ENCODE data around the gene OXLD1.
"Not testable (repeated sequence)": the region's sequence is repeated elsewhere in the genome, so short reads cannot be mapped to it uniquely, and the experiment has no call there.

Gene OXLD1

DNA sequence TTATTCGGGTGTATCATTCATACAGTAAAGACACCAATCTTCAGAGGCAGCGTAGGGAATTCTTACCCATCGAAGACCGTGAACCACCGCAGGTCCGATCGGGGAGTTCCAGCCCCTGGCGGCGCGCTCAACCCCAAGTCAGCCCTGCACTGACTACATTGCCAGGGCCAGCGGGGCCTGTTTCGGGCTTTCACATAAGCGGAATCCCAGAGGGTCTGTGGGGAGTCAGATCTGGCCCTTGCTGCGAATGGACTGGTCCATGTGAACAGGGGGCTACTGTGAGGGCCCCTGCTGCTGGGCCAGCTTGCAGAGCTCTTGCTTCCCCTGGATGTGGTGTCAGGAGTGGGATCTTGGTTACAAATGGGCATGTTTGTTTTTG, 17.7 kb downstream of the OXLD1 start:
- no peak for DNase-seq

DNA sequence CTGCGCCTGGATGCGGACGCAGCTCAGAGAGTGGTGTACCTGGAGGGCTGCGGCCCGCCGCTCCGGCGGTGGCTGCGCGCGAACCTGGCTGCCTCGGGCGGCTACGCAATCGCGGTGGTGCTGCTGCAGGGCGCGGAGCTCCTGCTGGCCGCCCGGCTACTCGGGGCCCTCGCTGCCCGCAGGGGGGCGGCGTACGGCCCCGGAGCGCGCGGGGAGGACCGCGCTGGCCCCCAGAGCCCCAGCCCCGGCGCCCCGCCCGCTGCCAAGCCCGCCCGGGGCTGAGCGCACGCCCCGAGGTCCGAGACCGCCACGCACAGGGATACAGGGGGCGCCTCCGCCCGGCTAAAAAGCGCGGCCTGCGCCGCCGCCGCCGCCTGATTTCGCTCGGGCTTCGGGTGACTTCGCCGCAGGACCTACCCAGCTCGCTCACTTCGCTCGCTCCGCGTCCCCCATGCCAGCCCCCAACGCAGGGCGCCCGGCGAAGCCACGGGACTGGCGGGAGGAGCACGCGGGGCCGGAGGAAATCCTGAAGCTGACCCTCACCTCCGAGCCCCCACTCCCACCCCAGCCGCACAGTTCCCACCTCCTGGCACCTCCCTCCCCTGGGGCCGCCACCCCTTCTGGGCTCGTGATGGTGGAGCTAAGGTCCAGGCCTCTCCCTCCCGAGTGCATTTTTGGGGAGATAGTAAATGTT, 18.2 kb downstream of the OXLD1 start:
- no peak for DNase-seq

DNA sequence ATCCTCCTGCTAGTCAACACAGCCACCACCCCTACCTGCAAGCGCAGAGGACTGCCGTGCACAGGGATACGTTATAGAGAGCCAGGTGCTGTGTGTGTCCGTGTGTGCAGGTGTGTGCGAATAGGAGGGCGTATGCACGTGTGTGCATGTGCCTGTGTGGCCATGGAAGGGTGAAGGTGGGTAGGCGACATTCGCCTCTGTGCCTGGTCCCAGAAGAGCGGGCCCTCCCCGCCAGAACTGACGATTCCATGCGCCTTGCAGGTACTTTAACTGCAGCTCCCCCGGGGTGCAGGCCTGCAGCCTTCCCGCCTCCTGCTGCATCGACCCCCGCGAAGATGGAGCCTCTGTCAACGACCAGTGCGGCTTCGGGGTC, 18.8 kb downstream of the OXLD1 start:
- no peak for DNase-seq

GRCh38 chr17:81646869-81647600, 19.4 kb downstream of the OXLD1 start:
- DNase-seq: no peak

GRCh38 chr17:81644976-81645952, 21.1 kb downstream of the OXLD1 start:
- no peak for DNase-seq

DNA sequence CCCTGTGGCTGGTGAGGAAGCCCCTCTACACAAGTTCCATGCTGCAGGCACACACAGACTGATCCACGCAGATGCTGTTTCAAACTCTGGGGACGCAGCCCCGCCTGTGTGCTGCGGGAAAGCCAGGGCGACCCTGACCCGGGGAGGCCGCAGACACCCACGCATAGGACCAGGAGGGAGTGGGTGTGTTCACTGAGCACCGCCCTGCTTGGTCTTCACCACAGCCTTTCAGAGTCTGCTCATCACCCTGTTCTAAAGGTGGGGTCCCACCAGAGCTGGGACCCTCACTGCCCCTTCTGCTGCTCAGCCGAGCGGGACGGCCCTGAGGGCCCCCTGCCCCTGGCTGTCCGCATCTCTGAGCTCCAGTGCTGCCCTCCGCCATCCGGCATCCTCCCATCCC, 21.9 kb downstream of the OXLD1 start:
- no peak for DNase-seq

DNA sequence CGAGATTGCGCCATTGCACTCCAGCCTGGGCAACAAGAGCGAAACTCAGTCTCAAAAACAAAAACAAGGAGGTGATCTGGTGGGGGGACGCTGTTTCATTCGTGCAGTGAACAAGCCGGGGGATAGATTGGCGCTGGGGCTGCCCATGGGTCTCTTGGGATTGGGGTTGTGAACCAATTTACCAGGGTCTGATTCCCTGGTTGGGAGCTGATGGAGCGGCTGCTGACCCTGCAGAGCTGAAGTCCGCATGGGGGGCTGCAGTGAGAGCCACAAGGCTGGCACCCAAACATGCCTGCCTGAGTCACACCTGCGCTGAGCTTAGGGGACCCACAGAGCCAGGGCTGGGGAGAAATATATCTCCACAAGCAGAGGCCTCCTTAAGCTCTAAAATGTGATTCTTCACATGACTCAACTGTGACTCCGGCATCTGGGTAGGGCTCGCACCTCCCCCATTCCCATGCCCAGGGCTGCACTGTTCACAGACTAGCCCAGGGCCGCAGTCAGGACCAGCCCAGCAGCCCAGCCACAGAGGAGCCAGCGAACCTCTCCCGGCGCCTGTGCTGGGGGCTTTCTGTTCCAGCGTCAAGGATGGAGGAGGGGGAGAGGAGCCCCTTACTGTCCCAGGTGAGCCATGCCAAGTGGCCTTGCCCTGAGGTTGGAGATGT, 24.4 kb downstream of the OXLD1 start:
- peak; percentile 92 for DNase-seq

DNA sequence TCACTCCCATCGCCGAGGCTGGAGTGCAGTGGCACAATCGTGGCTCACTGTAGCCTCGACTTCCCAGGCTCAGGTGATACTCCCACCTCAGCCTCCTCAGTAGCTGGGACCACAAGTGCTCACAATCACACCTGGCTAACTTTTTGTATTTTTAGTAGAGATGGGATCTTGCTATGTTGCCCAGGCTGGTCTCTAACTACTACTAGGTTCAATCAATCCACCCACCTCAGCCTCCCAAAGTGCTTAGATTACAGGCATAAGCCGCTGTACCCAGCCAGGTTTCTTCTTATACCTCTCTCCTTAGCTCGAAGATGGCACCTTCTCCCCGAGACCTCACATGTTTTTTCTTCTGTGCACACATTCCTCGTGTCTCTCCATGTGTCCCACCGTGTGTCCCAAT, 26.4 kb downstream of the OXLD1 start:
- DNase-seq: no peak

DNA sequence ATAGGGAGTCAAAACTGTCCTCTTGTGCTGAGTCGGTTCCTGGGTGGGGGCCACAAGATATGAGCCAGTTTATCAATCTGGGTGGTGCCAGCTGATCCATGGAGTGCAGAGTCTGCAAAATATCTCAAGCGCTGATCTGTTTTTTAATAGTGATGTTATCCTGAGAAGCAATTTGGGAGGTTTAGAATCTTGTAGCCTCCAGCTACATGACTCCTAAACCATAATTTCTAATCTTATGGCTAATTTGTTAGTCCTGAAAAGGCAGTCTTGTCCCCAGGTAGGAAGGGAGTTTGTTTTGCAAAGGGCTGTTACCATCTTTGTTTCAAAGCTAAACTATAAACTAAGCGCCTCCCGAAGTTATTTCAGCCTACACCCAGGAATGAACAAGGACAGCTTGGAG, 27.7 kb downstream of the OXLD1 start:
- no peak for DNase-seq

DNA sequence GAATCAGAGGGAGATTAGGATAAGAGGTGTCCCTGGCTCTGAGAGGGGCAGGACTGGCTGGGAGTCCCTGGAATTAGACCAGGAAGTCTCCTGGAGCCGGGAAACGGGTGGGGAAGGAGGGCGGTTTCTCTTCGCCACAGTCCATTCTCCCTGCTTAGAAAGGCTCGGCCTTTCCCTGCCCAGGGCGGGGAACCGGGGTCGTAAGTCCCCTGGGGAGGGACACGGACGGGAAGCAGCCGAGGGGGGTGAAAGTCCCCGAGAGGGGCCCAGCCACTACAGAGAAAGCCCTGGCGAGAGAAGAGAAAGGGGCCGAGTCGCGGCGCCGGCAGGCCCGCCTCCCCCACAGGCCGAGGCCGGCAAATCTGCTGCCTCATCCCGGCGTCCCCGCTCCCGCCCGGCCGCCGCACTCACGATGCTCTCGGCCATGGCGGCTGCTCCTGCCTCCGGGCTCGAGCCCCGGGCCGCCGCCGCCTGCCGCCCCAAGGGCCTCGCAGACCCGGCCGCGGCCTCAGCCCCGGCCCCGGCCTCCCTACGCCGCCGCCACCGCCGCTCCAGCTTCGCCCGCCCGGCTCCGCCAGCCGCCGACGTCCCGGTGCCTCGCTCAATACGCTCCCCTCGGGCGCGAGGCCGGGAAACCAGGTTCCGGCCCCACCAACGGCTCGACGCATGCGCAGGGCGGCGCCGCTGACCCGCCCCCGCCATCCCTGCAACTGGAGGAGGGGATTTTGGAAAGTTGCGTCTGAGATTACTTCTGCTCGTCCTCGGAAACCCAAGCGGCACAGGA, 29.7 kb downstream of the OXLD1 start, which contains the start of the genes NPLOC4 and TSPAN10:
Gene NPLOC4 (minus strand): TSS at position 608 of the 784 bp plus-strand sequence. CDS start 182 bp downstream, at position 426.
Gene TSPAN10 (plus strand): TSS at position 692 of the 784 bp plus-strand sequence. CDS start 5,217 bp downstream, outside the sequence.
- peak; percentile 96 for DNase-seq

- no peak for DNase-seq
These were observed 30.4 kb downstream of the OXLD1 start for GRCh38 chr17:81635973-81636504.

- DNase-seq: no peak
These were observed 31.0 kb downstream of the OXLD1 start for GRCh38 chr17:81635431-81635830.

- DNase-seq: no peak
These were observed 34.9 kb downstream of the OXLD1 start for GRCh38 chr17:81631482-81631881.

- no peak for DNase-seq
These were observed 36.1 kb downstream of the OXLD1 start for GRCh38 chr17:81630274-81630673.

DNA sequence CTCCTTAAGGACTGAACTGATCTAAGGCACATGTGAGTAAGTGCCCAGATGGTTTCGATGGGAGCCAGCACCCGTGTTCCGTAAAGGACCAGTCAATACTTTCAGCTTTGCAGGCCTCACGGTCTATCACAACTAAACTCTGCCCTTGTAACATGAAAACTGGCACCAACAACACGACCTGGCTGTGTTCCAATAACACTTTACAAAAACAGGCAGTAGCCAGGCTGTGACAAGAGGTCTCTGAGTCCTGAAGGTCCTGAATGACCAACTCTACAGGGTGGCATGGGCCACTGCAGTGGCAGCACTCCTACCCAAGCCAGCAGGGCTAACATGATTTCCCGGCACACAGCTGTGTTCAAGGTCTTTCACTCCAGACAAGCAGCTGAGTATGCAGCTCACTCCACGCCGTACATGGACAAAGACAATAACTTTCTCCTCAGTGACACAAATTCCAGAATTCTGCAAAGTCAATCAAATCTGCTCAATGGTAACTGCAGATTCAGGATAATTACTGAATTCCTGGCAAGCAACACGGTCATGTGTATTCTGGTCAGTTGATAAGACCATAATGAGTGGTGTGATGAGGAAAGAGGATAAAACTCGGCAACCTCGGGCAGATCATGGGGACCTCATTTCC, 44.8 kb downstream of the OXLD1 start:
- no peak for DNase-seq

- DNase-seq: not testable (repeated sequence)
These were observed 48.1 kb downstream of the OXLD1 start for GRCh38 chr17:81618307-81618706.

DNA sequence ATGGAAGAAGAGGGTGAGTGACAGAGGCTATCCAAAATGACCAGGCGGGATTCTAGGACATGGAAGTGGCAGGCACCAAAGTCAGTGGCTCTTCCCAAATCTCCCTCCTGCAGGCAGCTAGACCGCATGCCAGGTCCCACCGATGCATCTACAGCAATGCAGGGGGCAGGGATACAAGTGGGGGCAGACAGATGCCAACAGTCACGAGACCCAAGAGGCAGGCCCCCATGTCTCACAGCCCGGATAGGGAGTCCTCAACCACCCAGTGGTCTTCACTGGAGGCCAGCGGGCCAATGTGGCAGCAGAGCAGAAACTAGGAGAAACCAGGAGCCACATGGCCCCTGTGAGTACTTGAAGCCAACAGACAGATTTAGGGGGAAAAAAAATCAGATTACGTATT, 49.5 kb downstream of the OXLD1 start:
- no peak for DNase-seq

GRCh38 chr17:81615401-81615930, 50.9 kb downstream of the OXLD1 start:
- DNase-seq: no peak
